ENCODE results near the gene AUTS2. TPM values are rescaled to one million over a fixed set of nuclear protein-coding genes. Genes with fewer than 3 reads are reported as not detected.

Gene AUTS2
- total and polyA plus RNA-seq, 4 donors = 4.9 to 24.4 (median 7.0) TPM

GRCh38 chr7:69748530-69748929 is 150.3 kb downstream of the AUTS2 start:
- Histone ChIP-seq H3K9ac (ENCODE audit: low read depth in 1 of 2, low read length in 2 of 2) (no peak overlapping the region), H3K9me3 (ENCODE audit: control insufficient read depth in 4 of 4, low read length in 3 of 4) (no peaks in the 10 kb centered on the region), H3K27ac (ENCODE audit: low read depth in 1 of 2, low read length in 2 of 2) (no peak overlapping the region), H3K4me1 (ENCODE audit: control insufficient read depth in 4 of 4, insufficient read depth in 4 of 4, low read length in 3 of 4) (no peaks in the 10 kb centered on the region), H3K36me3 (ENCODE audit: control insufficient read depth in 4 of 4, insufficient read depth in 3 of 4, low read depth in 1 of 4, low read length in 3 of 4) (no peaks in the 10 kb centered on the region), H3K4me3 (ENCODE audit: low read depth in 1 of 3, low read length in 3 of 3) (no peak overlapping the region), H3K27me3 (ENCODE audit: control insufficient read depth in 4 of 4, insufficient read depth in 4 of 4, low read length in 3 of 4) (no peaks in the 10 kb centered on the region)
- TF ChIP-seq RXRA (IDR thresholded peaks at IDR 0.05) (no peak), FOXA1 (IDR thresholded peaks at IDR 0.05) (no peak), CTCF (IDR thresholded peaks at IDR 0.05; ENCODE audit: low read depth, low read length, missing input control) (no peak), FOXA2 (IDR thresholded peaks at IDR 0.05) (no peak), TAF1 (conservative IDR thresholded peaks at IDR 0.05) (no peak), MAX (IDR thresholded peaks at IDR 0.05) (no peak), ZBTB33 (IDR thresholded peaks at IDR 0.05) (no peak), SP1 (IDR thresholded peaks at IDR 0.05) (no peak), GABPA (IDR thresholded peaks at IDR 0.05 in 1 of 2, conservative IDR thresholded peaks at IDR 0.05 in 1 of 2) (no peak), JUND (IDR thresholded peaks at IDR 0.05) (no peak), EGR1 (IDR thresholded peaks at IDR 0.05; ENCODE audit: low read depth in 2 of 2) (no peak)
- TF ChIP-seq, protein P1, sequence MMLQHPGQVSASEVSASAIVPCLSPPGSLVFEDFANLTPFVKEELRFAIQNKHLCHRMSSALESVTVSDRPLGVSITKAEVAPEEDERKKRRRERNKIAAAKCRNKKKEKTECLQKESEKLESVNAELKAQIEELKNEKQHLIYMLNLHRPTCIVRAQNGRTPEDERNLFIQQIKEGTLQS (IDR thresholded peaks at IDR 0.05) = no peak
- no peak for DNase-seq (ENCODE audit: low spot score)

GRCh38 chr7:69749372-69749979 is 151.2 kb downstream of the AUTS2 start:
- Histone ChIP-seq H3K4me1 (ENCODE audit: control insufficient read depth in 4 of 4, insufficient read depth in 4 of 4, low read length in 3 of 4) (no peaks in the 10 kb centered on the region), H3K9ac (ENCODE audit: low read depth in 1 of 2, low read length in 2 of 2) (no peak overlapping the region), H3K27ac (ENCODE audit: low read depth in 1 of 2, low read length in 2 of 2) (no peak overlapping the region), H3K9me3 (ENCODE audit: control insufficient read depth in 4 of 4, low read length in 3 of 4) (no peaks in the 10 kb centered on the region), H3K27me3 (ENCODE audit: control insufficient read depth in 4 of 4, insufficient read depth in 4 of 4, low read length in 3 of 4) (no peaks in the 10 kb centered on the region), H3K36me3 (ENCODE audit: control insufficient read depth in 4 of 4, insufficient read depth in 3 of 4, low read depth in 1 of 4, low read length in 3 of 4) (no peaks in the 10 kb centered on the region), H3K4me3 (ENCODE audit: low read depth in 1 of 3, low read length in 3 of 3) (no peak overlapping the region)
- DNase-seq (ENCODE audit: low spot score) = no peak
- WGBS = 88% methylated on average over 7 of the region's 7 CpGs
- TF ChIP-seq JUND (IDR thresholded peaks at IDR 0.05) = no peak
- TF ChIP-seq MAX (IDR thresholded peaks at IDR 0.05) = no peak
- no peak for TF ChIP-seq FOXA2 (IDR thresholded peaks at IDR 0.05)
- TF ChIP-seq NR2F2 (IDR thresholded peaks at IDR 0.05) = no peak
- TF ChIP-seq GABPA (IDR thresholded peaks at IDR 0.05 in 1 of 2, conservative IDR thresholded peaks at IDR 0.05 in 1 of 2) = no peak
- TF ChIP-seq RXRA (IDR thresholded peaks at IDR 0.05) = no peak
- no peak for TF ChIP-seq SP1 (IDR thresholded peaks at IDR 0.05)
- no peak for TF ChIP-seq HNF4A (conservative IDR thresholded peaks at IDR 0.05)
- TF ChIP-seq TAF1 (conservative IDR thresholded peaks at IDR 0.05) = no peak
- no peak for TF ChIP-seq EGR1 (IDR thresholded peaks at IDR 0.05; ENCODE audit: low read depth in 2 of 2)
